ENCODE data around the gene SALL2. TPM values are rescaled to one million over a fixed set of nuclear protein-coding genes. Genes with fewer than 3 reads are reported as not detected.
"Not testable (repeated sequence)": the region's sequence is repeated elsewhere in the genome, so short reads cannot be mapped to it uniquely, and the experiment has no call there.

Gene SALL2
- total RNA-seq: 0.44 and 0.60 TPM in 2 replicates

DNA sequence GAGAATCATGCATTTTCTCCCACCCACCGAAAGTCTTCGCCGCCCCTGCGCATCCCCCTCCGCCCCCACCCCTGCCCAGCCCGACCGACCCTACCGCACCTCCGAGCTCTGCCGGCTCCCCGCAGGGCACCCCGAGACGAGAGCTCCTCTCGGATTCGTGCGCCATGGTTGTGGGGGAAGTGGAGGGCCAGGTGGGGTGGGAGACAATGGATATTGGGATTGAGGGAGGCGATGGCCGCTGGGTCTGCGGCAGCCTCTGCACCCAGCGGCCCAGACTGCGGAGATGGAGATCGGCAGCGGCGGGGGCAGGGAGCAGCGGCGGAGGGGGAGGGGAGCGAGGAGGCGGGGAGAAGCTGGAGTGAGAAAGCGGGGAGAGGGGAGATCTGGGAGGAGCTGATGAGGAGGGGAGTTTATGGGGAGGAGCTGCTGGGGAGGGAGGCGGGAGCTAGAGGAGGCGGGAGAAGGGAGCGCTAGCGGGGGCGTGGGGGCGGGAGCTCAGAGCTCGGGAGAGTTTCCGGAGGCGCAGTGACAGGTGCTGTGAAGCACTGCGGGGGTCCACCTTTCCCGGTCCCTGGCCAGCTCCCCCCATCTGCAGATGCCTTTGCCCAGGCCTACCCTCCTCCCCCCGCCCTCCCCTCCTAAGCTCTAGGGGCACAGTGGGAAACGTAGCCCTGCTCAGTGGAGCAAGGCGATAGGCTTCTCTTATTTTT, at the start of gene SALL2:
TSS of gene SALL2 (minus strand) at position 385 of the 710 bp plus-strand sequence. CDS start at position 166, 219 bp downstream.
- DNase-seq (ENCODE audit: low read depth in 2 of 2): peak; percentile 4 to 38

GRCh38 chr14:21575661-21576060, 49.5 kb upstream of the SALL2 start:
- DNase-seq (ENCODE audit: low read depth in 2 of 2): no peak

DNA sequence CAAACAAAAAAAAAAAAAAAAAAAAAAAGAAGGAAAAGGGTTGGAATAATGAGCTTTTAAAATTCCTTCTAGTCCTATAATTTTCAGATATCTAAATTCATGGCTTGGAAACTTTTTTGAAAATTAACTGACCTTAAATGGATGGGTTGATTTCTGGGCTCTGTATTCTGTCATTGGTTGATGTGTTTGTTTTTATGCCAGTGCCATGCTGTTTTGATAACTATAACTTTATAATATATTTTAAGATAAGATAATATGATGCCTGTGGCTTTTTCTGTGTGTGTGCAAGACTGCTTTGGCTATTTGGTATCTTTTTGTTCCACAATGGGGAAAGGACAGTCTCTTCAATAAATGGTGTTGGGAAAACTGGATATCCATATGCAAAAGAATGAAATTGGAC, 46.5 kb upstream of the SALL2 start:
- DNase-seq (ENCODE audit: low read depth in 2 of 2): no peak

DNA sequence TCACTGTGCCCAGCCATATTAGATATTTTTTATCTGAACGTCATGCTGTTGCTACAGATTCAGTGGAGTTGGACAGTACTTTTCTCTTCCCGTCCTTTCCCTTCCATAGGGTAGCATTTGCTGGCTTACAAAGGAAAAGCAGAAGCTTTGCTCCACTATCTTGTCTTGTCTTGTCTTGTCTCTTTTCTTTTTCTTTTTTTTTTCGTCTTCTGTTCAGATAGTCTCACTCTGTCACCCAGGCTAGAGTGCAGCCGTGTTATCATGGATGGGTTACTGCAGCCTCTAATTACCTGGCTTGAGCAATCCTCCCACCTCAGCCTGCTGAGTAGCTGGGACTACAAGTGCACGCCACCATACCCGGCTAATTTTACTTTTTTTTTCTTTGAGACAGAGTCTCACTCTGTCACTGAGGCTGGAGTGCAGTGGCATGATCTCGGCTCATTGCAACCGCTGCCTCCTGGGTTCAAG, 32.6 kb upstream of the SALL2 start:
- no peak for DNase-seq (ENCODE audit: low read depth in 2 of 2)

DNA sequence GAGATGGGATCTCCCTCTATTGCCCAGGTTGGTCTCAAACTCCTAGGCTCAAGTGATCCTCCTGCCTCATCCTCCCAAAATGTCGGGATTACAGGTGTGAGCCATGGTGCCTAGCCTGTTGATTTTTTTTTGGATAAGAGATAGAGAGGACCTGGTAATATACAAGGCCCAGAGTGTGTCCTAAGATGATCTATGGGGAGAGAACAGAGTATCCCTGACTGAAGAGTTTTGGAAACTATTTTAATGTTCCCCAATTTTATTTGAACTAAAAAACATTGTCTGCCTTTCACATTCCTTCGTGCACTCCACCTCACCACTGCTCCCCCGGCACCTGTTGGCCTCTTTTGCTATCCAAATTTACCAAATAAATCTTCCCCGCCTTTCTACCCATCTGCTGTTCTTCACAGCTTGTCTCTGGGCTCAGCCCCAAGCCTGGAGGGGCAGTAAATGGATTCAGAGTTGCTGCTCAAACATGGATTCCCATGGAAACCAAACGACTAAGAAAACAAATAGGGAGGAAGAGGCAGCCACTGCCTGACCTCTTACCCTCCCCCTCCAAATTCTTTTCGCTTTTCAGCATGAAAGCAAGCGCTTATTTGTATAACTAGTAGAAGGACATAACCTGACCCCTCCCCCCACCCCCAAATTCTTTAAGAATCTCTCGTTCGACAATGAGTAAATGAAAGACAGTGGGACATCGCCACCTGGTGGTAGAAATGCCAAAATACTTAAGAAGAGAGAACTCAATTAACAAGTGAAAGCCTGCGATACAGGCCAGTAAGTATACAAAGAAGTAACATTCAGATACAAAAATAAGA, 31.1 kb upstream of the SALL2 start:
- DNase-seq (ENCODE audit: low read depth in 2 of 2): peak; percentile 82 to 87

GRCh38 chr14:21556378-21557083, 30.4 kb upstream of the SALL2 start:
- DNase-seq (ENCODE audit: low read depth in 2 of 2): no peak

DNA sequence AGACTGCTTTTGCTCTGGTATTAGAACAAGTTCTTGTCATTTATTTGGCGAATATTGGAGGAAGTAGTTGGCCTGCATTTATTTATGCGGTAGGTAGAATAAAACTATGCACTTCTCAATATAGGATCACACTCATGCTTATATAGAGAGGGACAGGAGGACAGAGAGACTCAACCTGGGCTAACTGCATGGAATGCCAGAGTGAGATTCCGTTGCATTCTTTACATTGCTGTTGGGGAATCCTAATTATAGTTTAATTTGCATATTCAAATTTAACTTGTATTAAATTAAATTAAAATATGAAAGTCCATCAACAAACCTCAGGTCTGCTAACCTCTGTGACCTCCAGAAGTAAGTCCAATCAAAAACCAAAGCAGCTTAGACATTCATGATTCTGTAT, 27.1 kb upstream of the SALL2 start:
- DNase-seq (ENCODE audit: low read depth in 2 of 2): no peak

DNA sequence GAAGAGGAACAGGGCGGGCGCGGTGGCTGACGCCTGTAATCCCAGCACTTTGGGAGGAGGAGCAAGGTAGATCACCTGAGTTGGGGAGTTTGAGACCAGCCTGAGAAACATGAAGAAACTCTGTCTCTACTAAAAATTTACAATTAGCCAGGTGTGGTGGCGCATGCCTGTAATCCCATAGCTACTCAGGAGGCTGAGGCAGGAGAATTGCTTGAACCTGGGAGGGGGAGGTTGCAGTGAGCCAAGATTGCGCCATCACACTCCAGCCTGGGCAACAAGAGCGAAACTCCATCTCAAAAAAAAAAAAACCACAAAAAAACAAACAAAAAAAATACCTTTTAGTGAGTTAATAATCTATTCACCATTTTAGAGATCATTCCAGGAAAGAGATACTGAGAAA, 18.4 kb upstream of the SALL2 start:
- not testable (repeated sequence) for DNase-seq (ENCODE audit: low read depth in 2 of 2)

DNA sequence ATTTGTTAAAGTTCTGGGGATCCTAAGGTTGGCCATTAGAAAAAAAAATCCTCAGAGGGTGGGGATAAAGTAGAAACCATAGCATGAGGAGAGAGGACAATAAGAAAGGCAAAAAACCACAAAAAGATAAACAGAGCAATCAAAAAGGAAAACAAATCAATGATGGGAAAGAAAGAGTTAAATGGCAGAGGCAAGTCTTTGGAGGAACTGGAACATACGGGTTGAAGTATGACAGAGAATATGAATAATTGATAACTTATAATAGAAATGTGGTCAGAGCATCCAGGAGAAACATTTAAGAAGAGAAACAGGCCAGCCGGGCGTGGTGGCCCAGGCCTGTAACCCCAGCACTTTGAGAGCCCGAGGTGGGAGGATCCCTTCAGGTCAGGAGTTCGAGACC, 17.8 kb upstream of the SALL2 start:
- DNase-seq (ENCODE audit: low read depth in 2 of 2): no peak

- no peak for DNase-seq (ENCODE audit: low read depth in 2 of 2)
These were observed 17.4 kb upstream of the SALL2 start for GRCh38 chr14:21543521-21543960.

GRCh38 chr14:21541413-21542074, 15.4 kb upstream of the SALL2 start:
- DNase-seq (ENCODE audit: low read depth in 2 of 2): no peak

- DNase-seq (ENCODE audit: low read depth in 2 of 2): no peak
These were observed 13.2 kb upstream of the SALL2 start for GRCh38 chr14:21539189-21539940.

DNA sequence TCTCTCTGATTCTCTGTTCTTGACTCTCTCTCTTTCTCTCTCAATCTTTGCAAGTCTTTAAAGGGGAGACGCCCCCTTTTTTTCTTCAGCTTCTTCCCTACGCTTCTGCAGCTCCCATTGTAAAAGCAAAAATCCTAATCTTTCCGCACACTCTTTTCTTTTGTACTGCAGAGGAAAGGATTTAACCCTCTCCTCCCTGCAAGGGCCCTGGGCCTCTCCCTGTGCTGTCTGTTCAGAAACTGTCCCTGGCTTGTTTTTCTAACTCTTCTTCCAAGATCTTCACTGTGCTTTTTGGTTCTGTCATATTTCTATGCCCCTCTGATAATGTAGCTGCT, 10.9 kb upstream of the SALL2 start:
- DNase-seq (ENCODE audit: low read depth in 2 of 2): no peak

DNA sequence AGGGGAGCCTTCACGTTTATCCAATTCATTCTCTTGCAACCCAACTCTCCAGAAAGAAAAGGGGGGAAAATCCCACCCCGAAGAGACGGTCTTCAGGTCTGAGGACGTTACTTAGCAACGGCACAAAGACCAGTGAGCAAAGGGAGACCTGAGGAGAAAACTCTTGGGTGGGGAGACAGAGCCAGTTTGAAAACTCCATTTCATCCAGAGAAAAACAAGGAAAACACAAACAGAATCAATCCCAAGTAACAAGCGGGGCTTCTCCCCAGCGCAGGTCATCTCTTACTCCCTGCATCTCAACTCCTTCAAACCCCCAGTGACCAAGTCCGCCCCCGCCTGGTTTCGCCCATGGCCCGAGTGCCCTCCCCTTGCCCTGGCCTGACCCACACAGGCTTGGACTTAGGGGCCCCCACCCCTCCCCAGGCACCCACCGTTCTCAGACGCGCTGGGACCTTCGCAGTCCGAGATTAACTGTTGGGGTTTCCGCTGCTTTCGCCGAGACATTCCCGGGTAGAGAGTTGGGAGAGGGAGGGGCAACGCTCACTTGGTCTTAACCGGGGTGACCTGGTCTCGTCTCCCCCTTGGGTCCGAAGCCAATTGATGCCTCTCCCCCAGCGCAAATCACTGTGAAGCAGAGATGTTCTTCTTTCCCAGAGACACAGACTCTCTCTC, 10.4 kb upstream of the SALL2 start:
- no peak for DNase-seq (ENCODE audit: low read depth in 2 of 2)

- DNase-seq (ENCODE audit: low read depth in 2 of 2): no peak
These were observed 9.6 kb upstream of the SALL2 start for GRCh38 chr14:21535545-21536417.

DNA sequence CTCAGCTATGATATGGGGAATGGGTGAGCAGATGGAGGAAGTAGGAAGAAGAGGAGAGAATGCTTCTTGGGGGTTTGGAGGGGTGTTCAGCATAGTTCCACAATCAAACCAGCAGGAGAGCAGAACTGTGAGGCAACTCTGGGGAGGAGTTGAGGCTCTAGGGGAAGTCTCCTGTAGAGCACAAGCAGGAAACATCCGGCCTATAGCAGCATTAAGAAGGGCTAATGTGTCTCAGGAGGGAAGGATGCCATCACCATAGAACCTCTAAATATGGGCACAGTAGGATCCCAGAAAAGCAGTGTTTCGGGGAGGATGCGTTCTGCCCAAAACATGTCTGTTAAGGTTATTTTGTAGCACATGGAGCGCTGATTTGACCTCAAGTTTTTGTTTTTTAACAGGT, 8.4 kb upstream of the SALL2 start:
- DNase-seq (ENCODE audit: low read depth in 2 of 2): no peak

DNA sequence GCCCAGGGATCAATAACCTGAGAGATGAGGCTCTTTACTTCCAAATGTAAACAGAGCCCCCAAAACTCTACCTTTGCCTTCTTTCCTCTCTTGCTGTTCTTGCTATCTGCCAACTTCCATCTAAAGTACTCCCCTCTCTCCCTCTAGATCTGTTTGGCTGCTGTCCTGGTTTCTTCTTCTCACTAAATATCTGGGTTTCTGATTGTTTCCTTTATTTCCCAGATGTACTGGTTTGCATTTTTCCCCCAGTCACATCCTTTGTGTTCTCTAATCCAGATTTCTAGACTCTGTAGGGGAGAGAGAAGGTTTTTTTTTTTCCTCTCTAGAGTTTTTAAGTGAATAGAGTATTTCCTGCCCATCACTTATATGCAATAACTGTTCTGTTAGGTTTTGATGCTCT, 7.1 kb upstream of the SALL2 start:
- DNase-seq (ENCODE audit: low read depth in 2 of 2): no peak

- no peak for DNase-seq (ENCODE audit: low read depth in 2 of 2)
These were observed 3.4 kb upstream of the SALL2 start for GRCh38 chr14:21529515-21529914.
